ENCODE data around the gene CLOCK. TPM values are rescaled to one million over a fixed set of nuclear protein-coding genes. Genes with fewer than 3 reads are reported as not detected.
"Not testable (repeated sequence)": the region's sequence is repeated elsewhere in the genome, so short reads cannot be mapped to it uniquely, and the experiment has no call there.

The CLOCK gene, protein sequence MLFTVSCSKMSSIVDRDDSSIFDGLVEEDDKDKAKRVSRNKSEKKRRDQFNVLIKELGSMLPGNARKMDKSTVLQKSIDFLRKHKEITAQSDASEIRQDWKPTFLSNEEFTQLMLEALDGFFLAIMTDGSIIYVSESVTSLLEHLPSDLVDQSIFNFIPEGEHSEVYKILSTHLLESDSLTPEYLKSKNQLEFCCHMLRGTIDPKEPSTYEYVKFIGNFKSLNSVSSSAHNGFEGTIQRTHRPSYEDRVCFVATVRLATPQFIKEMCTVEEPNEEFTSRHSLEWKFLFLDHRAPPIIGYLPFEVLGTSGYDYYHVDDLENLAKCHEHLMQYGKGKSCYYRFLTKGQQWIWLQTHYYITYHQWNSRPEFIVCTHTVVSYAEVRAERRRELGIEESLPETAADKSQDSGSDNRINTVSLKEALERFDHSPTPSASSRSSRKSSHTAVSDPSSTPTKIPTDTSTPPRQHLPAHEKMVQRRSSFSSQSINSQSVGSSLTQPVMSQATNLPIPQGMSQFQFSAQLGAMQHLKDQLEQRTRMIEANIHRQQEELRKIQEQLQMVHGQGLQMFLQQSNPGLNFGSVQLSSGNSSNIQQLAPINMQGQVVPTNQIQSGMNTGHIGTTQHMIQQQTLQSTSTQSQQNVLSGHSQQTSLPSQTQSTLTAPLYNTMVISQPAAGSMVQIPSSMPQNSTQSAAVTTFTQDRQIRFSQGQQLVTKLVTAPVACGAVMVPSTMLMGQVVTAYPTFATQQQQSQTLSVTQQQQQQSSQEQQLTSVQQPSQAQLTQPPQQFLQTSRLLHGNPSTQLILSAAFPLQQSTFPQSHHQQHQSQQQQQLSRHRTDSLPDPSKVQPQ
- 29.6 TPM for total RNA-seq (ENCODE audit: unreplicated experiment)
- long read RNA-seq, partial matches to known transcripts = 1 of 3 reads
- long read RNA-seq, other reads (novel, unspliced or antisense) = 2 of 3 reads

DNA sequence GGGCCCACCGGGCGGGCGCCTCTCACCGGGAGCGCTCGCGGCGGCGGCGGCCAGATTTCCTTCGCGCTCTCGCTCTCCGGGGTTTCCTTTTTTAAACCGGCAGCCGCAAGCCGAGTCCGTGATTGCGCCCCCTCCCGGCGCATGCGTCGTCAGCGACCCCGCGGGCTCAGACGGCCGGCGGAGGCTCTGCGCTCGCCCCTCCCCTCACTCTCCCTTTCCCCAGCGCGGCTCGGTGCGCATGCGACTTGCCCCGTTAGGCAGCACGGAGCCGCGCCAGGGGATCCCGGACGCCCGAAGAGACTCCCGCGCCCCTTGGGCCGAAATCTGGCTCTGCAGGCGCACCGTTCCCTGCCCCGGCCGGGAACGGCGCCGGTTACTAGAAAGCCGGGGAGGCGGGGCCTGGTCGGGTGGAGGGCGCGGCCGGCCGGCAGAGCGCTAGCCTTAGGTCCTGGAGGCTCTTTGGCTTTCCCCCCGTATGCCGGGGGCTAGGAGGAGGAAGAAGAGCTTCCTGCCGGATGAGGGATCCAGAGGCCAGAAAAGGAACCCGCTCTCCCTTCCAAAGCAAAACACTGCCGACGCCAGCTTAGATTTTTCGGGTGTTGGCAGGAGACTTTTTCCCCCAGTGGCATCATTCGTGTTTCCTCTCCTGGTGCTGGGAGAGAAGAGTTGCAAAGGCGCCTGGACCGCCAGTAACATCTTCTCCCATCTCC lies at the start of gene CLOCK:
Gene CLOCK, minus strand, starts transcription at position 154 of the 710 bp plus-strand sequence. CDS start 64,124 bp downstream, outside the sequence.
- Mint-ChIP-seq H3K9me3 (ENCODE audit: unreplicated experiment) (no peaks in the 10 kb centered on the region), H3K27me3 (ENCODE audit: unreplicated experiment) (peaks cover 12% of the 10 kb centered on the region)

DNA sequence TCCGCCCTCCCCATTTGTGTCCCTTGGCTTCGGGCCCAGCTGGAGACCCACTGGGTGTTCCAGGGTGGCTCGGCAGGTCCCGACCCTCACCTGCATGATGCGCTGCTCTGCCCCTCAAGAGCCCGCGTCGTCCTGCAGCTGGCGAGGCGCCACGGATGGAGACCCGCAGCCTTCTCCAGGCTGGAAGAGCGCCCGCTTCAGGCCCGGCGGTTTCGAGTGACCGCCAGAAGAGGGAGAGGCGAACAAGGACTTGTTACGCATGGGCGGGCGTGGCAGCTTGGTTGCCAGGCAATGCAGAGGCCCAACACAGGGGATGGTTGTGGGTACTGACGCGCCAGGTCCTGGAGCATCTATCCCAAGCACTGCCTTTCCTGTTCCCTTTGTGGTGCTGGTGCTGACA lies 45.3 kb upstream of the CLOCK start, which contains the start of gene PDCL2:
Gene PDCL2, minus strand, starts transcription at position 232 of the 400 bp plus-strand sequence. Its CDS starts 136 bp downstream, at position 96.
- Mint-ChIP-seq H3K27ac (ENCODE audit: unreplicated experiment) (no peak within 1 kb of the TSS), H3K27me3 (ENCODE audit: unreplicated experiment) (peaks cover 1% of the 10 kb centered on the region), H3K9me3 (ENCODE audit: unreplicated experiment) (no peaks in the 10 kb centered on the region), H3K4me3 (ENCODE audit: unreplicated experiment) (no peak within 1 kb of the TSS), H3K36me3 (ENCODE audit: low read depth, unreplicated experiment) (peaks cover 7% of the 10 kb centered on the region), H3K4me1 (ENCODE audit: unreplicated experiment) (no peaks in the 10 kb centered on the region)
- TF ChIP-seq, protein P1, sequence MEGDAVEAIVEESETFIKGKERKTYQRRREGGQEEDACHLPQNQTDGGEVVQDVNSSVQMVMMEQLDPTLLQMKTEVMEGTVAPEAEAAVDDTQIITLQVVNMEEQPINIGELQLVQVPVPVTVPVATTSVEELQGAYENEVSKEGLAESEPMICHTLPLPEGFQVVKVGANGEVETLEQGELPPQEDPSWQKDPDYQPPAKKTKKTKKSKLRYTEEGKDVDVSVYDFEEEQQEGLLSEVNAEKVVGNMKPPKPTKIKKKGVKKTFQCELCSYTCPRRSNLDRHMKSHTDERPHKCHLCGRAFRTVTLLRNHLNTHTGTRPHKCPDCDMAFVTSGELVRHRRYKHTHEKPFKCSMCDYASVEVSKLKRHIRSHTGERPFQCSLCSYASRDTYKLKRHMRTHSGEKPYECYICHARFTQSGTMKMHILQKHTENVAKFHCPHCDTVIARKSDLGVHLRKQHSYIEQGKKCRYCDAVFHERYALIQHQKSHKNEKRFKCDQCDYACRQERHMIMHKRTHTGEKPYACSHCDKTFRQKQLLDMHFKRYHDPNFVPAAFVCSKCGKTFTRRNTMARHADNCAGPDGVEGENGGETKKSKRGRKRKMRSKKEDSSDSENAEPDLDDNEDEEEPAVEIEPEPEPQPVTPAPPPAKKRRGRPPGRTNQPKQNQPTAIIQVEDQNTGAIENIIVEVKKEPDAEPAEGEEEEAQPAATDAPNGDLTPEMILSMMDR (IDR thresholded peaks at IDR 0.05; ENCODE audit: unreplicated experiment) = no peak
- DNase-seq (ENCODE audit: low spot score) = no peak

More for the DNA sequence above, at the start of gene CLOCK:
- Mint-ChIP-seq H3K4me3 (ENCODE audit: unreplicated experiment) (peak within 1 kb of the TSS; percentile 96), H3K36me3 (ENCODE audit: low read depth, unreplicated experiment) (peaks cover 3% of the 10 kb centered on the region), H3K4me1 (ENCODE audit: unreplicated experiment) (peaks cover 22% of the 10 kb centered on the region), H3K27ac (ENCODE audit: unreplicated experiment) (peak within 1 kb of the TSS; percentile 95)
- peak; percentile 89 for DNase-seq (ENCODE audit: low spot score)
- TF ChIP-seq, protein P1 (IDR thresholded peaks at IDR 0.05; ENCODE audit: unreplicated experiment) = peak; percentile 79

DNA sequence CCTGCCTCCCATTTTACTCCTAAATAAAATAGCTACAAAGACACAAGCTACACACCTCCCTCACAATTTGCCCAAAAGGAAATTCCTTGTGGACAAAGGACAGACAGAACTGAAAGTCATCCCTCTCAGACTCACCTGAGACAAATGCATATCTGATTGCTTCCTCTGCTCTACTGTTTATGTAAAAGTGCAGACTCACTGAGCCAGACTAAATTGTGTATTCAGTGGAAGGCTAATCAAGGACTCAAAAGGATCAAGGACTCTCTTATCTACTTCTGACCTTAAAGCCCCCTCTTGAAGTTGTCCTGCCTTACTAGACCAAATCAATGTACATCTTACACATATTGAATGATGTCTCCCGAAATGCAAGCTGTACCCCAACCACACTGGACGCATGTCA lies 41.5 kb upstream of the CLOCK start:
- TF ChIP-seq, protein P1 (IDR thresholded peaks at IDR 0.05; ENCODE audit: unreplicated experiment) = no peak
- Mint-ChIP-seq H3K4me3 (ENCODE audit: unreplicated experiment) (no peak overlapping the region), H3K4me1 (ENCODE audit: unreplicated experiment) (no peaks in the 10 kb centered on the region), H3K27me3 (ENCODE audit: unreplicated experiment) (peaks cover 1% of the 10 kb centered on the region), H3K9me3 (ENCODE audit: unreplicated experiment) (no peaks in the 10 kb centered on the region), H3K27ac (ENCODE audit: unreplicated experiment) (no peak overlapping the region), H3K36me3 (ENCODE audit: low read depth, unreplicated experiment) (peaks cover 11% of the 10 kb centered on the region)
- no peak for DNase-seq (ENCODE audit: low spot score)

DNA sequence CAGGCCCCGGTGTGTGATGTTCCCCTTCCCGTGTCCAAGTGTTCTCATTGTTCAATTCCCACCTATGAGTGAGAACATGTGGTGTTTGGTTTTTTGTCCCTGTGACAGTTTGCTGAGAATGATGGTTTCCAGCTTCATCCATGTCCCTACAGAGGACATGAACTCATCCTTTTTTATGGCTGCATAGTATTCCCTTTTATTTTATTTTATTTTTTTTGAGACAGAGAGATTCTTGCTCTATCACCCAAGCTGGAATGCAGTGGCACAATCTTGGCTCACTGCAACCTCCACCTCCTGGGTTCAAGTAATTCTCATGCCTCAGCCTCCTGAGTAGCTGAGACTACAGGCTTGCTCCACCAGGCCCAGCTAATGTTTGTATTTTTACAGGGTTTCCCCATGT lies 36.1 kb upstream of the CLOCK start:
- DNase-seq (ENCODE audit: low spot score); H3K4me1 Mint-ChIP-seq (ENCODE audit: unreplicated experiment); H3K27ac Mint-ChIP-seq (ENCODE audit: unreplicated experiment); H3K4me3 Mint-ChIP-seq (ENCODE audit: unreplicated experiment); H3K36me3 Mint-ChIP-seq (ENCODE audit: low read depth, unreplicated experiment); H3K27me3 Mint-ChIP-seq (ENCODE audit: unreplicated experiment); H3K9me3 Mint-ChIP-seq (ENCODE audit: unreplicated experiment): not testable (repeated sequence)
